HepG2 (cell line): ENCODE data around the gene ENTPD6. TPM values are rescaled to one million over a fixed set of nuclear protein-coding genes. Genes with fewer than 3 reads are reported as not detected.

ENCODE experiments used
- ELF1 ChIP-seq: sonication (generic); formaldehyde crosslinking; IDR thresholded peaks from 2 replicates; pipeline ENCODE4 v1.4.0; 2020; ENCODE audit warnings: missing genetic modification reagents
- KMT2A ChIP-seq: sonication (generic); formaldehyde crosslinking; IDR thresholded peaks from 2 replicates; pipeline ENCODE4 v1.4.0; 2020; ENCODE audit warnings: missing genetic modification reagents
- MAF1 ChIP-seq: sonication (generic); formaldehyde crosslinking; IDR thresholded peaks from 2 replicates; pipeline ENCODE4 v1.5.0; 2020; ENCODE audit warnings: missing genetic modification reagents, borderline replicate concordance
- SAFB2 ChIP-seq: sonication (generic); formaldehyde crosslinking; IDR thresholded peaks from 2 replicates; pipeline ENCODE4 v1.5.1; 2020; ENCODE audit warnings: missing genetic modification reagents, low read depth, mild to moderate bottlenecking, borderline replicate concordance
- SIX4 ChIP-seq: sonication (generic); formaldehyde crosslinking; IDR thresholded peaks from 2 replicates; pipeline ENCODE4 v1.4.0; 2020; ENCODE audit warnings: missing genetic modification reagents
- THYN1 ChIP-seq: sonication (generic); formaldehyde crosslinking; IDR thresholded peaks from 2 replicates; pipeline ENCODE4 v1.8.1; 2023; ENCODE audit warnings: low read depth, mild to moderate bottlenecking, moderate library complexity, missing genetic modification reagents, borderline replicate concordance
- ZMYM4 ChIP-seq: sonication (generic); formaldehyde crosslinking; IDR thresholded peaks from 2 replicates; pipeline ENCODE4 v1.8.1; 2023; ENCODE audit warnings: mild to moderate bottlenecking, missing genetic modification reagents
- ZNF160 ChIP-seq: sonication (generic); formaldehyde crosslinking; IDR thresholded peaks from 2 replicates; pipeline ENCODE4 v1.8.0; 2022; ENCODE audit warnings: mild to moderate bottlenecking, inconsistent platforms, missing genetic modification reagents
- ZNF44 ChIP-seq: sonication (generic); formaldehyde crosslinking; IDR thresholded peaks from 2 replicates; pipeline ENCODE4 v1.5.1; 2020; ENCODE audit warnings: mild to moderate bottlenecking, missing genetic modification reagents
- ZNF547 ChIP-seq: sonication (generic); formaldehyde crosslinking; IDR thresholded peaks from 2 replicates; pipeline ENCODE4 v1.5.1; 2020; ENCODE audit warnings: mild to moderate bottlenecking, missing genetic modification reagents
- ZNF577 ChIP-seq: sonication (generic); formaldehyde crosslinking; IDR thresholded peaks from 2 replicates; pipeline ENCODE4 v1.4.0; 2020; ENCODE audit warnings: mild to moderate bottlenecking, low read depth, missing genetic modification reagents, borderline replicate concordance
- ZNF605 ChIP-seq: sonication (generic); formaldehyde crosslinking; IDR thresholded peaks from 2 replicates; pipeline ENCODE4 v1.8.0; 2022; ENCODE audit warnings: mild to moderate bottlenecking, missing genetic modification reagents
- ZNF672 ChIP-seq: sonication (generic); formaldehyde crosslinking; IDR thresholded peaks from 2 replicates; pipeline ENCODE4 v1.8.1; 2022; ENCODE audit warnings: missing genetic modification reagents
- ZNF816 ChIP-seq: sonication (generic); formaldehyde crosslinking; IDR thresholded peaks from 2 replicates; pipeline ENCODE4 v1.8.0; 2022; ENCODE audit warnings: missing genetic modification reagents, mild to moderate bottlenecking, borderline replicate concordance
- polyA plus RNA-seq, 8 experiments: library from polyadenylated mRNA; depleted of rRNA in 3 of 8; stranded (reverse) in 7 of 8; unstranded in 1 of 8; fragments of >200 nt; fragmentation: Illumina TruSeq in 4 of 8; extraction: Trizol in 4 of 8; gene quantifications; 2 replicates each; pipeline versions ENCODE4 v1.2.1 to v1.2.3, GENCODE V29; 2011 to 2016; ENCODE audit warnings: low read depth in 4 of 8, missing spikeins in 1 of 8, mixed read lengths in 1 of 8; ENCODE audit not compliant: insufficient read depth in 1 of 8
- total RNA-seq, 5 experiments: library from RNA; depleted of rRNA; stranded (reverse); fragments of >200 nt; fragmentation: Illumina TruSeq; extraction: Trizol; gene quantifications; 2 replicates each; pipeline ENCODE4 v1.2.3, GENCODE V29; 2016; ENCODE audit warnings: low read depth in 1 of 5
- TF ChIP-seq, protein P1 (sequence below): sonication (generic); formaldehyde crosslinking; IDR thresholded peaks from 2 replicates; pipeline ENCODE4 v1.5.0; 2020; ENCODE audit warnings: missing genetic modification reagents
- TF ChIP-seq, protein P2 (sequence below): sonication (generic); IDR thresholded peaks from 2 replicates; pipeline ENCODE4 v1.6.1; 2016; ENCODE audit warnings: low read depth, borderline replicate concordance
- TF ChIP-seq, protein P3 (sequence below): sonication (generic); formaldehyde crosslinking; IDR thresholded peaks from 2 replicates; pipeline ENCODE4 v1.4.0; 2020; ENCODE audit warnings: mild to moderate bottlenecking, missing genetic modification reagents
- TF ChIP-seq, protein P4 (sequence below): sonication (generic); formaldehyde crosslinking; IDR thresholded peaks from 2 replicates; pipeline ENCODE4 v1.9.0; 2021; ENCODE audit warnings: missing genetic modification reagents, mild to moderate bottlenecking, borderline replicate concordance
- TF ChIP-seq, protein P5 (sequence below): sonication (generic); formaldehyde crosslinking; IDR thresholded peaks from 2 replicates; pipeline ENCODE4 v1.4.0; 2020; ENCODE audit warnings: mild to moderate bottlenecking, missing genetic modification reagents

ENTPD6 gene
- total and polyA plus RNA-seq, 2 of the 13 experiments (the other 11 are each of a cell fraction or from before 2014, with no cell fraction given), result 164 to 172 TPM

DNA sequence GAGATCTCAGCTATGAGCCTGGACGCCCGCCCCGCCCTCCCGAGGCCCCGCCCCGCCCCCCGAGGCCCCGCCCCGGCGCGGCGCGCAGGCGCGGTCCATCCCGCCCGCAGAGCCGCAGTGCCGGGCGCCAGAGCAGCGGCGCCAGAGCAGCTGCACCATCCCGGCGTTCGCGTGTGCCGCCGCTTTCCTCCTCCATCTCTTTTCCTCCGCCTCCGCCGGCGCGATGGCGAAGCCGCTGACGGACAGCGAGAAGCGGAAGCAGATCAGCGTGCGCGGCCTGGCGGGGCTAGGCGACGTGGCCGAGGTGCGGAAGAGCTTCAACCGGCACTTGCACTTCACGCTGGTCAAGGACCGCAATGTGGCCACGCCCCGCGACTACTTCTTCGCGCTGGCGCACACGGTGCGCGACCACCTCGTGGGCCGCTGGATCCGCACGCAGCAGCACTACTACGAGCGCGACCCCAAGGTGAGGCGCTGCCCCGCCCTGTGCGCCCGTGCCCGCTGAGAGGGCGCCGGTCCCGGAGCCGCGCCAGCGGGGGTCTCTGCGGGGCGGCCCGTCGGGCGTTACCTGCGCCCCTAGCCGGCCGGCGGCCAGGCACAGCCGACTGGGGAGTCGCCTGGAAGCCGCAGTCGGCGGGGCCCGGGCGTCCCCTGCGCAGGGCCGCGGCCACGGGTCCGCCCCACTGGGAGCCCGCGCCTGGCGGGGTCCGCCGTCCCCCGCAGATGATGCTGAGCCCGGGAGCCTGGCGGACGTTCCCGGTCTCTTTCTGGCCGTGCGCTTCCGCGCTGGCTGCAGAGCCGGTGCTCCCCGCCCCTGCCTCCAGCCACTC lies 52.7 kb downstream of the ENTPD6 start, which contains the start of gene PYGB (continued):
- TF ChIP-seq, protein P1, sequence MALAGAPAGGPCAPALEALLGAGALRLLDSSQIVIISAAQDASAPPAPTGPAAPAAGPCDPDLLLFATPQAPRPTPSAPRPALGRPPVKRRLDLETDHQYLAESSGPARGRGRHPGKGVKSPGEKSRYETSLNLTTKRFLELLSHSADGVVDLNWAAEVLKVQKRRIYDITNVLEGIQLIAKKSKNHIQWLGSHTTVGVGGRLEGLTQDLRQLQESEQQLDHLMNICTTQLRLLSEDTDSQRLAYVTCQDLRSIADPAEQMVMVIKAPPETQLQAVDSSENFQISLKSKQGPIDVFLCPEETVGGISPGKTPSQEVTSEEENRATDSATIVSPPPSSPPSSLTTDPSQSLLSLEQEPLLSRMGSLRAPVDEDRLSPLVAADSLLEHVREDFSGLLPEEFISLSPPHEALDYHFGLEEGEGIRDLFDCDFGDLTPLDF (CRISPR knock-in tag), result no peak
- TF ChIP-seq ZNF672, result peak; percentile 90; the same call in 1 of the 2 replicates
- no peak; the same call in 1 of the 2 replicates for TF ChIP-seq ZNF816 (CRISPR knock-in tag)
- peak; percentile 93 for TF ChIP-seq MAF1 (CRISPR knock-in tag)
- TF ChIP-seq ZNF547, result peak; percentile 92
- peak; percentile 94 for TF ChIP-seq ZNF44 (CRISPR knock-in tag)
- TF ChIP-seq, protein P2, sequence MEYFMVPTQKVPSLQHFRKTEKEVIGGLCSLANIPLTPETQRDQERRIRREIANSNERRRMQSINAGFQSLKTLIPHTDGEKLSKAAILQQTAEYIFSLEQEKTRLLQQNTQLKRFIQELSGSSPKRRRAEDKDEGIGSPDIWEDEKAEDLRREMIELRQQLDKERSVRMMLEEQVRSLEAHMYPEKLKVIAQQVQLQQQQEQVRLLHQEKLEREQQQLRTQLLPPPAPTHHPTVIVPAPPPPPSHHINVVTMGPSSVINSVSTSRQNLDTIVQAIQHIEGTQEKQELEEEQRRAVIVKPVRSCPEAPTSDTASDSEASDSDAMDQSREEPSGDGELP, result no peak; the same call in 1 of the 2 replicates
- peak; percentile 88 for TF ChIP-seq ELF1 (CRISPR knock-in tag)
- no peak for TF ChIP-seq THYN1 (CRISPR knock-in tag)
- TF ChIP-seq ZMYM4 (CRISPR knock-in tag), result peak; percentile 69; the same call in 1 of the 2 replicates
- TF ChIP-seq ZNF160 (CRISPR knock-in tag), result peak; percentile 92
- TF ChIP-seq, protein P3, sequence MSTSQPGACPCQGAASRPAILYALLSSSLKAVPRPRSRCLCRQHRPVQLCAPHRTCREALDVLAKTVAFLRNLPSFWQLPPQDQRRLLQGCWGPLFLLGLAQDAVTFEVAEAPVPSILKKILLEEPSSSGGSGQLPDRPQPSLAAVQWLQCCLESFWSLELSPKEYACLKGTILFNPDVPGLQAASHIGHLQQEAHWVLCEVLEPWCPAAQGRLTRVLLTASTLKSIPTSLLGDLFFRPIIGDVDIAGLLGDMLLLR (CRISPR knock-in tag), result peak; percentile 98
- TF ChIP-seq, protein P4, sequence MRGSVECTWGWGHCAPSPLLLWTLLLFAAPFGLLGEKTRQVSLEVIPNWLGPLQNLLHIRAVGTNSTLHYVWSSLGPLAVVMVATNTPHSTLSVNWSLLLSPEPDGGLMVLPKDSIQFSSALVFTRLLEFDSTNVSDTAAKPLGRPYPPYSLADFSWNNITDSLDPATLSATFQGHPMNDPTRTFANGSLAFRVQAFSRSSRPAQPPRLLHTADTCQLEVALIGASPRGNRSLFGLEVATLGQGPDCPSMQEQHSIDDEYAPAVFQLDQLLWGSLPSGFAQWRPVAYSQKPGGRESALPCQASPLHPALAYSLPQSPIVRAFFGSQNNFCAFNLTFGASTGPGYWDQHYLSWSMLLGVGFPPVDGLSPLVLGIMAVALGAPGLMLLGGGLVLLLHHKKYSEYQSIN (CRISPR knock-in tag), result peak; percentile 50; the same call in 1 of the 2 replicates
- TF ChIP-seq SAFB2 (CRISPR knock-in tag), result peak; percentile 98
- peak; percentile 81; the same call in 1 of the 2 replicates for TF ChIP-seq SIX4 (CRISPR knock-in tag)
- TF ChIP-seq ZNF577 (CRISPR knock-in tag), result no peak
- TF ChIP-seq ZNF605 (CRISPR knock-in tag), result no peak
- TF ChIP-seq, protein P5, sequence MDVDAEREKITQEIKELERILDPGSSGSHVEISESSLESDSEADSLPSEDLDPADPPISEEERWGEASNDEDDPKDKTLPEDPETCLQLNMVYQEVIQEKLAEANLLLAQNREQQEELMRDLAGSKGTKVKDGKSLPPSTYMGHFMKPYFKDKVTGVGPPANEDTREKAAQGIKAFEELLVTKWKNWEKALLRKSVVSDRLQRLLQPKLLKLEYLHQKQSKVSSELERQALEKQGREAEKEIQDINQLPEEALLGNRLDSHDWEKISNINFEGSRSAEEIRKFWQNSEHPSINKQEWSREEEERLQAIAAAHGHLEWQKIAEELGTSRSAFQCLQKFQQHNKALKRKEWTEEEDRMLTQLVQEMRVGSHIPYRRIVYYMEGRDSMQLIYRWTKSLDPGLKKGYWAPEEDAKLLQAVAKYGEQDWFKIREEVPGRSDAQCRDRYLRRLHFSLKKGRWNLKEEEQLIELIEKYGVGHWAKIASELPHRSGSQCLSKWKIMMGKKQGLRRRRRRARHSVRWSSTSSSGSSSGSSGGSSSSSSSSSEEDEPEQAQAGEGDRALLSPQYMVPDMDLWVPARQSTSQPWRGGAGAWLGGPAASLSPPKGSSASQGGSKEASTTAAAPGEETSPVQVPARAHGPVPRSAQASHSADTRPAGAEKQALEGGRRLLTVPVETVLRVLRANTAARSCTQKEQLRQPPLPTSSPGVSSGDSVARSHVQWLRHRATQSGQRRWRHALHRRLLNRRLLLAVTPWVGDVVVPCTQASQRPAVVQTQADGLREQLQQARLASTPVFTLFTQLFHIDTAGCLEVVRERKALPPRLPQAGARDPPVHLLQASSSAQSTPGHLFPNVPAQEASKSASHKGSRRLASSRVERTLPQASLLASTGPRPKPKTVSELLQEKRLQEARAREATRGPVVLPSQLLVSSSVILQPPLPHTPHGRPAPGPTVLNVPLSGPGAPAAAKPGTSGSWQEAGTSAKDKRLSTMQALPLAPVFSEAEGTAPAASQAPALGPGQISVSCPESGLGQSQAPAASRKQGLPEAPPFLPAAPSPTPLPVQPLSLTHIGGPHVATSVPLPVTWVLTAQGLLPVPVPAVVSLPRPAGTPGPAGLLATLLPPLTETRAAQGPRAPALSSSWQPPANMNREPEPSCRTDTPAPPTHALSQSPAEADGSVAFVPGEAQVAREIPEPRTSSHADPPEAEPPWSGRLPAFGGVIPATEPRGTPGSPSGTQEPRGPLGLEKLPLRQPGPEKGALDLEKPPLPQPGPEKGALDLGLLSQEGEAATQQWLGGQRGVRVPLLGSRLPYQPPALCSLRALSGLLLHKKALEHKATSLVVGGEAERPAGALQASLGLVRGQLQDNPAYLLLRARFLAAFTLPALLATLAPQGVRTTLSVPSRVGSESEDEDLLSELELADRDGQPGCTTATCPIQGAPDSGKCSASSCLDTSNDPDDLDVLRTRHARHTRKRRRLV (CRISPR knock-in tag), result 0 out of 2 replicates have a peak, but pooled peaks have one; percentile 6
- TF ChIP-seq KMT2A (CRISPR knock-in tag), result peak; percentile 92
